ENCODE data around the gene WDR5. TPM values are rescaled to one million over a fixed set of nuclear protein-coding genes. Genes with fewer than 3 reads are reported as not detected.
"Not testable (repeated sequence)": the region's sequence is repeated elsewhere in the genome, so short reads cannot be mapped to it uniquely, and the experiment has no call there.

Gene WDR5
- total RNA-seq, 1 donor from 2014 or later = 28.3 TPM

DNA sequence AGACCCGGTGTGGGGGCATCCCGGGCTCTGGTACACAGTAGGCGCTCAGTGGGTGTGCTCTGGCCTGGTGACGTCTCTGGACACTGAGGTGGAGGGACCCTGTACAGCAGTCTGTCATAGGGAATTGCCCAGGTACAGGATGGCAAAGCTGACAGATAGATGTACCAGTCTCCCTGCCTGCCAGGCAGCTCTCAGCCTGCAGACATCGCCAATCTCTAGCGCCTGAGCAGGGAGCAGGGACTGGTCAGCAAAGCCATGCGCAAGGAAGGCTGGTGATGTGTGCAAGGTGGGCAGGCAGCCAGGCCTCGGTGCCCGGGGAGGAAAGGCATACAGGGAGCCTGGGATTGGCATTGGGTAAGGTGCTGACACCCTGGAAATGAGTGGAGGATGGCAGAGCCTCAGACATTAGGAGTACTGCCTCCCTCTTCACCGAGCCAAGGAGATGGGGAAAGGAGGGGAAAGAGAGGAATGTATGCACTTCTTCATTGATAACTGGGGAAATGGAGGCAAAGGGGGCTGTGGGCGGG is 34.2 kb upstream of the WDR5 start:
- no peak for DNase-seq (ENCODE audit: low read depth)
- Histone ChIP-seq H3K4me3 (ENCODE audit: low read depth, low read length) (no peak overlapping the region), H3K27me3 (ENCODE audit: control insufficient read depth, insufficient read depth, low read length) (peaks cover 3% of the 10 kb centered on the region), H3K36me3 (ENCODE audit: control insufficient read depth, insufficient read depth, low read length) (no peaks in the 10 kb centered on the region)
- TF ChIP-seq, protein P1, sequence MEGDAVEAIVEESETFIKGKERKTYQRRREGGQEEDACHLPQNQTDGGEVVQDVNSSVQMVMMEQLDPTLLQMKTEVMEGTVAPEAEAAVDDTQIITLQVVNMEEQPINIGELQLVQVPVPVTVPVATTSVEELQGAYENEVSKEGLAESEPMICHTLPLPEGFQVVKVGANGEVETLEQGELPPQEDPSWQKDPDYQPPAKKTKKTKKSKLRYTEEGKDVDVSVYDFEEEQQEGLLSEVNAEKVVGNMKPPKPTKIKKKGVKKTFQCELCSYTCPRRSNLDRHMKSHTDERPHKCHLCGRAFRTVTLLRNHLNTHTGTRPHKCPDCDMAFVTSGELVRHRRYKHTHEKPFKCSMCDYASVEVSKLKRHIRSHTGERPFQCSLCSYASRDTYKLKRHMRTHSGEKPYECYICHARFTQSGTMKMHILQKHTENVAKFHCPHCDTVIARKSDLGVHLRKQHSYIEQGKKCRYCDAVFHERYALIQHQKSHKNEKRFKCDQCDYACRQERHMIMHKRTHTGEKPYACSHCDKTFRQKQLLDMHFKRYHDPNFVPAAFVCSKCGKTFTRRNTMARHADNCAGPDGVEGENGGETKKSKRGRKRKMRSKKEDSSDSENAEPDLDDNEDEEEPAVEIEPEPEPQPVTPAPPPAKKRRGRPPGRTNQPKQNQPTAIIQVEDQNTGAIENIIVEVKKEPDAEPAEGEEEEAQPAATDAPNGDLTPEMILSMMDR (IDR thresholded peaks at IDR 0.05; ENCODE audit: insufficient read depth, low read length, poor library complexity, severe bottlenecking) = no peak

DNA sequence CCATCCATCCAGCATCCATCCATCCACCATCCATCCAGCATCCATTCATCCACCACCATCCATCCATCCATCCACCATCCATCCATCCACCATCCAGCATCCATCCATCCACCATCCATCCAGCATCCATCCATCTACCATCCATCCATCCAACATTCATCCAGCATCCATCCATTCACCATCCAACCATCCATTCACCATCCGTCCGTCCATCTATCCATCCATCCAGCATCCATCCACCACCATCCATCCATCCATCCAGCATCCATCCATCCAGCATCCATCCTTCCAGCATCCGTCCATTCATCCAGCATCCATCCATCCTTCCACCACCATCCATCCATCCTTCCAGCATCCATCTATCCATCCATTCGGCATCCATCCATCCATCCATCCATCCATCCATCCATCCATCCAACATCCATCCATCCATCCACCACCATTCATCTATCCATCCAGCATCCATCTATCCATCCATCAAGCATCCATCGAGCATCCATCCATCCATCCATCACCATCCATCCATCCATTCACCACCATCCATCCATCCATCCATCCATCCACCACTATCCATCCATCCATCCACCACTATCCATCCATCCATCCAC is 32.4 kb upstream of the WDR5 start:
- TF ChIP-seq, protein P1 (IDR thresholded peaks at IDR 0.05; ENCODE audit: insufficient read depth, low read length, poor library complexity, severe bottlenecking) = no peak
- H3K4me3 ChIP-seq (ENCODE audit: low read depth, low read length) = no peak overlapping the region
- DNase-seq (ENCODE audit: low read depth) = no peak
- H3K36me3 ChIP-seq (ENCODE audit: control insufficient read depth, insufficient read depth, low read length) = no peaks in the 10 kb centered on the region
- peaks cover 3% of the 10 kb centered on the region for H3K27me3 ChIP-seq (ENCODE audit: control insufficient read depth, insufficient read depth, low read length)

DNA sequence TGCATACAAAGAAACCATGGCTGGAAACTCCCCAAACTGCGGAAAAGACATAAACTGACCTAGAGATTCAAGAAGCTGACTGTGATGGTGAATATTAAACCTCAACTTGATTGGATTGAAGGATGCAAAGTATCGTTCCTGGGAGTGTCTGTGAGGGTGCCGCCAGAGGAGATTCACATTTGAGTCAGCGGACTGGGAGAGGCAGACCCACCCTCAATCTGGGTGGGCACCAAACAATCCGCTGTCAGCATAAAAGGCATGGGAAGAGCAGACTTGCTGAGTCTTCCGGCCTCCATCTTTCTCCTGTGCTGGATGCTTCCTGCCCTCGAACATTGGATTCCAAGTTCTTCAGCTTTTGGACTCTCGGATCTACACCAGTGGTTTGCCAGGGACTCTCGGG is 24.8 kb upstream of the WDR5 start:
- no peaks in the 10 kb centered on the region for H3K36me3 ChIP-seq (ENCODE audit: control insufficient read depth, insufficient read depth, low read length)
- DNase-seq (ENCODE audit: low read depth) = no peak
- no peaks in the 10 kb centered on the region for H3K27me3 ChIP-seq (ENCODE audit: control insufficient read depth, insufficient read depth, low read length)
- TF ChIP-seq, protein P1 (IDR thresholded peaks at IDR 0.05; ENCODE audit: insufficient read depth, low read length, poor library complexity, severe bottlenecking) = no peak
- H3K4me3 ChIP-seq (ENCODE audit: low read depth, low read length) = no peak overlapping the region

DNA sequence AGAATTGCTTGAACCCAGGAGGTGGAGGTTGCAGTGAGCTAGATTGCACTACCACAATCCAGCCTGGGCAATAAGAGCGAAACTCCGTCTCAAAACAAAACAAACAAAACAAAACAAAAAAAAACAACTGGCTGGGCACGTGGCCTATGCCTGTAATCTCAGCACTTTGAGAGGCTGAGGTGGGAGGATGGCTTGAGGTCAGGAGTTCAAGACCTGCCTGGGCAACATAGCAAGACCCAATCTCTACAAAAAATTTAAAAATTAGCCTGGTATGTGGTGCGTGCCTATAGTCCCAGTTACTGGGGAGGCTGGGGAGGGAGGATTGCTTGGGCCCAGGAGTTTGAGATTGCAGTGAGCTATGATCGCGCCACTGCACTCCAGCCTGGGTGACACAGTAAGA is 23.3 kb upstream of the WDR5 start:
- H3K4me3 ChIP-seq (ENCODE audit: low read depth, low read length) = no peak overlapping the region
- TF ChIP-seq, protein P1 (IDR thresholded peaks at IDR 0.05; ENCODE audit: insufficient read depth, low read length, poor library complexity, severe bottlenecking) = no peak
- no peak for DNase-seq (ENCODE audit: low read depth)
- no peaks in the 10 kb centered on the region for H3K27me3 ChIP-seq (ENCODE audit: control insufficient read depth, insufficient read depth, low read length)
- no peaks in the 10 kb centered on the region for H3K36me3 ChIP-seq (ENCODE audit: control insufficient read depth, insufficient read depth, low read length)

DNA sequence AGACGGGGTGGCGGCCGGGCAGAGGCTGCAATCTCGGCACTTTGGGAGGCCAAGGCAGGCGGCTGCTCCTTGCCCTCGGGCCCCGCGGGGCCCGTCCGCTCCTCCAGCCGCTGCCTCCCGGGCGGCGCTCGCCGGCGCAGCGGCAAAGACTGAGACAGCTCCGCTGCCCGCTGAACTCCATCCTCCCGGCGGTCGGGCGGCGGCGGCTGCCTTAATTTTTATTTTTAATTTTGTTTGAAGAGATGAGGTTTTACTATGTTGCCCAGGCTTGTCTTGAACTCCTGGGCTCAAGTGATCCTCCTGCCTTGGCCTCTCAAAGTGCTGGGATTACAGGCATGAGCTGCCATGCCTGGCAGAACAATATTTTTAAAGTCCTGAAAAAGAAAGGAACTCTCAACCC is 16.9 kb upstream of the WDR5 start:
- H3K27me3 ChIP-seq (ENCODE audit: control insufficient read depth, insufficient read depth, low read length); DNase-seq (ENCODE audit: low read depth); H3K36me3 ChIP-seq (ENCODE audit: control insufficient read depth, insufficient read depth, low read length); H3K4me3 ChIP-seq (ENCODE audit: low read depth, low read length): not testable (repeated sequence)

DNA sequence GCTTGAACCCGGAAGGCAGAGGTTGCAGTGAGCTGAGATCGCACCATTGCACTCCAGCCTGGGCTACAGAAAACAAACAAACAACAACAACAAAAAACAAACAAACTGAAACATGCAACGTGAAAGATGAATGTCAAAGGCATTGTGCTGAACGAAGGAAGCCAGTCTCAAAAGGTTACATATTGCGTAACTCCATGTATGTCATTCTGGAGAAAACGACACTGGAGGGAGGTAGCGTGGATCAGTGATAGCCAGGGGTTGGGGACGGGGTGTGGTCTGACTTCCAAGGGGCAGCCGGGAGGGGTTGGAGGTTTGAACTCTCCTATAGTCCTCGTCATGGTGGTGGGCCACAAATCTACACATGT is 12.1 kb upstream of the WDR5 start:
- TF ChIP-seq, protein P1 (IDR thresholded peaks at IDR 0.05; ENCODE audit: insufficient read depth, low read length, poor library complexity, severe bottlenecking) = no peak
- Histone ChIP-seq H3K36me3 (ENCODE audit: control insufficient read depth, insufficient read depth, low read length) (no peaks in the 10 kb centered on the region), H3K4me3 (ENCODE audit: low read depth, low read length) (no peak overlapping the region), H3K27me3 (ENCODE audit: control insufficient read depth, insufficient read depth, low read length) (peaks cover 2% of the 10 kb centered on the region)
- DNase-seq (ENCODE audit: low read depth) = no peak

Data from kidney epithelial cell (primary cell).